Tibial nerve (tissue), 4 donors: ENCODE measurements around the gene NR2F1-AS1. TPM values are rescaled to one million over a fixed set of nuclear protein-coding genes. Genes with fewer than 3 reads are reported as not detected.
"Not testable (repeated sequence)": the region's sequence is repeated elsewhere in the genome, so short reads cannot be mapped to it uniquely, and the experiment has no call there.

Experiments
- DNase-seq, 2 donors: peaks; one replicate each; pipeline ENCODE4 v3.0.0-alpha.2; 2019; ENCODE audit warnings: low spot score in 2 of 2
- H3K27ac ChIP-seq, 4 donors: fragments of 200-600 bp; sonication (generic) in 3 of 4; one replicate each; pipeline ENCODE4 v1.5.1; 2017 to 2019; ENCODE audit warnings: mild to moderate bottlenecking in 1 of 4
- H3K27me3 ChIP-seq, 2 donors: fragments of 200-600 bp; sonication (generic) in 1 of 2; one replicate each; pipeline versions ENCODE4 v1.5.1 to v1.6.0; 2017 to 2019
- H3K36me3 ChIP-seq, 3 donors: fragments of 200-600 bp; sonication (generic); one replicate each; pipeline ENCODE4 v1.5.1; 2018 to 2019
- H3K4me1 ChIP-seq, 4 donors: fragments of 200-600 bp; sonication (generic) in 3 of 4; one replicate each; pipeline ENCODE4 v1.5.1; 2017 to 2019
- H3K4me3 ChIP-seq, 4 donors: fragments of 200-600 bp; sonication (generic) in 3 of 4; one replicate each; pipeline ENCODE4 v1.5.1; 2017 to 2019; ENCODE audit warnings: mild to moderate bottlenecking in 1 of 4, moderate library complexity in 1 of 4
- H3K9me3 ChIP-seq, 4 donors: fragments of 200-600 bp; sonication (generic) in 3 of 4; one replicate each; pipeline ENCODE4 v1.5.1; 2017 to 2019
- CTCF ChIP-seq, 5 experiments: fragments of 200-600 bp in 3 of 5; fragments of 450-650 bp in 2 of 5; sonication (generic) in 3 of 5; IDR thresholded peaks; one replicate each; pipeline ENCODE4 v1.5.1; 2016 to 2019; ENCODE audit warnings: antibody characterized with exemption in 5 of 5, mild to moderate bottlenecking in 3 of 5, moderate library complexity in 2 of 5
- EP300 ChIP-seq, 2 donors: sonication (generic); formaldehyde crosslinking; IDR thresholded peaks; one replicate each; pipeline ENCODE4 v1.6.1; 2017; ENCODE audit warnings: antibody characterized with exemption in 2 of 2, mild to moderate bottlenecking in 1 of 2
- POLR2A ChIP-seq, 2 donors: fragments of 450-650 bp; IDR thresholded peaks; one replicate each; pipeline ENCODE4 v1.6.1; 2017; ENCODE audit warnings: antibody characterized with exemption in 2 of 2, mild to moderate bottlenecking in 2 of 2, moderate library complexity in 2 of 2
- WGBS, 2 donors: methylation state at CpG; one replicate each; pipeline ENCODE4 v1.1.5; 2018; 5-methylcytosine and 5-hydroxymethylcytosine counted together
- total RNA-seq, 4 donors: library from RNA; depleted of rRNA; stranded (reverse); fragments of >200 nt; gene quantifications; one replicate each; pipeline ENCODE4 v1.1.0, GENCODE V29; 2016

The NR2F1-AS1 gene
- total RNA-seq, 4 donors from 2014 or later, result 13.5 to 38.4 (median 35.4) TPM

GRCh38 chr5:93460286-93460685 lies 120.7 kb downstream of the NR2F1-AS1 start:
- Histone ChIP-seq H3K4me1 (no peaks in the 10 kb centered on the region), H3K36me3 (peaks cover 0 to 34% (median 0%) of the 10 kb centered on the region in 3 donors), H3K4me3 (no peak overlapping the region), H3K9me3 (peaks cover 0 to 22% (median 0%) of the 10 kb centered on the region in 4 donors), H3K27me3 (no peaks in the 10 kb centered on the region), H3K27ac (no peak overlapping the region)
- DNase-seq, result no peak
- WGBS, 2 donors, result 90 to 92% methylated on average over 2 of the region's 2 CpGs
- no peak for TF ChIP-seq EP300 (IDR thresholded peaks at IDR 0.05)
- TF ChIP-seq CTCF (IDR thresholded peaks at IDR 0.05), result no peak
- TF ChIP-seq POLR2A (IDR thresholded peaks at IDR 0.05), result no peak

- not testable (repeated sequence) for H3K4me1 ChIP-seq, H3K27ac ChIP-seq, H3K9me3 ChIP-seq, H3K27me3 ChIP-seq, DNase-seq, H3K4me3 ChIP-seq
- WGBS, 2 donors, result 83 to 92% methylated on average over 8 of the region's 8 CpGs
- H3K36me3 ChIP-seq, result peaks cover 0 to 18% (median 0%) of the 10 kb centered on the region in 3 donors
These were observed 124.2 kb downstream of the NR2F1-AS1 start for GRCh38 chr5:93456796-93457195.

GRCh38 chr5:93454896-93455295 lies 126.1 kb downstream of the NR2F1-AS1 start:
- Histone ChIP-seq H3K36me3 (peaks cover 0 to 12% (median 0%) of the 10 kb centered on the region in 3 donors), H3K27ac (no peak overlapping the region), H3K27me3 (no peaks in the 10 kb centered on the region), H3K4me1 (no peaks in the 10 kb centered on the region), H3K4me3 (no peak overlapping the region), H3K9me3 (no peaks in the 10 kb centered on the region)
- TF ChIP-seq POLR2A (IDR thresholded peaks at IDR 0.05) (no peak), EP300 (IDR thresholded peaks at IDR 0.05) (no peak), CTCF (IDR thresholded peaks at IDR 0.05) (no peak)
- 98 to 100% methylated on average over 1 of the region's 1 CpG for WGBS, 2 donors
- DNase-seq, result no peak

GRCh38 chr5:93452255-93452654 lies 128.8 kb downstream of the NR2F1-AS1 start:
- Histone ChIP-seq H3K4me1 (no peaks in the 10 kb centered on the region), H3K4me3 (no peak overlapping the region), H3K9me3 (peaks cover 0 to 4% (median 0%) of the 10 kb centered on the region in 4 donors), H3K27me3 (no peaks in the 10 kb centered on the region), H3K36me3 (peaks cover 0 to 7% (median 0%) of the 10 kb centered on the region in 3 donors), H3K27ac (no peak overlapping the region)
- TF ChIP-seq EP300 (IDR thresholded peaks at IDR 0.05), result no peak
- no peak for TF ChIP-seq CTCF (IDR thresholded peaks at IDR 0.05)
- no peak for TF ChIP-seq POLR2A (IDR thresholded peaks at IDR 0.05)
- no peak for DNase-seq

GRCh38 chr5:93438124-93438523 lies 142.9 kb downstream of the NR2F1-AS1 start:
- Histone ChIP-seq H3K27ac (no peak overlapping the region), H3K36me3 (peaks cover 0 to 22% (median 0%) of the 10 kb centered on the region in 3 donors), H3K9me3 (peaks cover 0 to 12% (median 0%) of the 10 kb centered on the region in 4 donors), H3K4me1 (no peaks in the 10 kb centered on the region), H3K27me3 (no peaks in the 10 kb centered on the region), H3K4me3 (no peak overlapping the region)
- WGBS, 2 donors, result 88 to 92% methylated on average over 2 of the region's 2 CpGs
- TF ChIP-seq CTCF (IDR thresholded peaks at IDR 0.05), result no peak
- no peak for TF ChIP-seq EP300 (IDR thresholded peaks at IDR 0.05)
- TF ChIP-seq POLR2A (IDR thresholded peaks at IDR 0.05), result no peak
- DNase-seq, result no peak

GRCh38 chr5:93436083-93436482 lies 144.9 kb downstream of the NR2F1-AS1 start:
- H3K27me3 ChIP-seq, result no peaks in the 10 kb centered on the region
- no peak for TF ChIP-seq EP300 (IDR thresholded peaks at IDR 0.05)
- TF ChIP-seq POLR2A (IDR thresholded peaks at IDR 0.05), result no peak
- TF ChIP-seq CTCF (IDR thresholded peaks at IDR 0.05), result no peak
- H3K9me3 ChIP-seq, result no peaks in the 10 kb centered on the region
- no peak for DNase-seq
- H3K4me1 ChIP-seq, result no peaks in the 10 kb centered on the region
- H3K4me3 ChIP-seq, result no peak overlapping the region
- H3K27ac ChIP-seq, result no peak overlapping the region
- H3K36me3 ChIP-seq, result peaks cover 0 to 8% (median 0%) of the 10 kb centered on the region in 3 donors
